Fibroblast of skin of right quadriceps (primary cell): Measurements from ENCODE around the gene LDAF1.

ENCODE experiments used
- DNase-seq: peaks from one replicate; pipeline ENCODE4 v3.0.0-alpha.2; 2013

LDAF1 gene

GRCh38 chr16:21199607-21200218 lies 41.2 kb downstream of the LDAF1 start:
- no peak for DNase-seq

GRCh38 chr16:21203155-21203797 lies 44.8 kb downstream of the LDAF1 start:
- no peak for DNase-seq

- no peak for DNase-seq
Observed at GRCh38 chr16:21205303-21205702, 46.8 kb downstream of the LDAF1 start.

- no peak for DNase-seq
Observed at GRCh38 chr16:21206550-21206949, 48.1 kb downstream of the LDAF1 start.

GRCh38 chr16:21208446-21209230 lies 50.2 kb downstream of the LDAF1 start:
- no peak for DNase-seq

- DNase-seq = no peak
Observed at GRCh38 chr16:21211486-21211885, 53.0 kb downstream of the LDAF1 start, which contains the start of gene ZP2. TSS of gene ZP2 (minus strand) at chr16:21211574. CDS start at chr16:21211547, 27 bp downstream.

GRCh38 chr16:21214086-21214485 lies 55.6 kb downstream of the LDAF1 start:
- DNase-seq = no peak

- DNase-seq = no peak
Observed at GRCh38 chr16:21217121-21217520, 58.6 kb downstream of the LDAF1 start.

- no peak for DNase-seq
Observed at GRCh38 chr16:21218153-21218552, 59.7 kb downstream of the LDAF1 start.

- no peak for DNase-seq
Observed at GRCh38 chr16:21219551-21219950, 61.1 kb downstream of the LDAF1 start.

GRCh38 chr16:21222495-21223337 lies 64.2 kb downstream of the LDAF1 start:
- DNase-seq = no peak

GRCh38 chr16:21223787-21224186 lies 65.3 kb downstream of the LDAF1 start:
- no peak for DNase-seq

GRCh38 chr16:21224800-21225199 lies 66.3 kb downstream of the LDAF1 start:
- DNase-seq = no peak

- no peak for DNase-seq
Observed at GRCh38 chr16:21226749-21227148, 68.3 kb downstream of the LDAF1 start.

- no peak for DNase-seq
Observed at GRCh38 chr16:21227866-21228265, 69.4 kb downstream of the LDAF1 start.

- DNase-seq = no peak
Observed at GRCh38 chr16:21228361-21228872, 69.9 kb downstream of the LDAF1 start.
